Gastroesophageal sphincter (tissue), 4 donors: ENCODE measurements around the gene EML4. TPM values are rescaled to one million over a fixed set of nuclear protein-coding genes. Genes with fewer than 3 reads are reported as not detected.
A peak's percentile ranks its signal among the peaks of the same experiment; 100 is the strongest.
"Not testable (repeated sequence)": the region's sequence is repeated elsewhere in the genome, so short reads cannot be mapped to it uniquely, and the experiment has no call there.

Experiments
- ATAC-seq: fragments of 150-250 bp; one replicate; pipeline ENCODE4 v1.9.1; 2016; ENCODE audit warnings: mild to moderate bottlenecking, moderate library complexity
- H3K27ac ChIP-seq, 4 donors: fragments of 200-600 bp; sonication (generic) in 3 of 4; 1 replicate in 3 of 4; 2 replicates in 1 of 4; pipeline ENCODE4 v1.5.1; 2016 to 2019
- H3K27me3 ChIP-seq: fragments of 200-600 bp; sonication (generic); one replicate; pipeline ENCODE4 v1.5.1; 2019
- H3K36me3 ChIP-seq, 2 donors: fragments of 200-600 bp; sonication (generic); one replicate each; pipeline ENCODE4 v1.5.1; 2019; ENCODE audit warnings: control low read depth in 1 of 2
- H3K4me1 ChIP-seq, 3 donors: fragments of 200-600 bp; sonication (generic); 1 replicate in 2 of 3; 2 replicates in 1 of 3; pipeline ENCODE4 v1.5.1; 2016 to 2019; ENCODE audit warnings: control low read depth in 2 of 3
- H3K4me3 ChIP-seq, 2 donors: fragments of 200-600 bp; sonication (generic); one replicate each; pipeline ENCODE4 v1.5.1; 2019; ENCODE audit warnings: mild to moderate bottlenecking in 1 of 2, moderate library complexity in 1 of 2
- H3K9me3 ChIP-seq, 3 donors: fragments of 200-600 bp; sonication (generic); one replicate each; pipeline ENCODE4 v1.5.1; 2017 to 2019; ENCODE audit warnings: control low read depth in 2 of 3
- CTCF ChIP-seq, 4 experiments: fragments of 200-600 bp in 2 of 4; fragments of 450-650 bp in 2 of 4; sonication (generic) in 1 of 4; IDR thresholded peaks; one replicate each; pipeline ENCODE4 v1.5.1; 2017 to 2019; ENCODE audit warnings: antibody characterized with exemption in 4 of 4, mild to moderate bottlenecking in 2 of 4, moderate library complexity in 2 of 4
- EP300 ChIP-seq: sonication (generic); formaldehyde crosslinking; IDR thresholded peaks from one replicate; pipeline ENCODE4 v1.6.1; 2017; ENCODE audit warnings: antibody characterized with exemption, mild to moderate bottlenecking
- POLR2A ChIP-seq, 2 donors: fragments of 450-650 bp; IDR thresholded peaks; one replicate each; pipeline ENCODE4 v1.6.1; 2017; ENCODE audit warnings: antibody characterized with exemption in 2 of 2, mild to moderate bottlenecking in 2 of 2, moderate library complexity in 1 of 2
- POLR2AphosphoS5 ChIP-seq: sonication (generic); formaldehyde crosslinking; IDR thresholded peaks from one replicate; pipeline ENCODE4 v1.6.1; 2017; ENCODE audit warnings: antibody characterized with exemption
- WGBS, 2 donors: methylation state at CpG; one replicate each; pipeline ENCODE4 v1.1.5; 2018; ENCODE audit warnings: low coverage in 1 of 2; 5-methylcytosine and 5-hydroxymethylcytosine counted together
- total RNA-seq, 4 donors: library from RNA; depleted of rRNA; stranded (reverse); fragments of >200 nt; gene quantifications; one replicate each; pipeline ENCODE4 v1.1.0, GENCODE V29; 2016

Gene EML4
- total RNA-seq, 4 donors from 2014 or later: 18.5 to 31.4 (median 23.7) TPM

DNA sequence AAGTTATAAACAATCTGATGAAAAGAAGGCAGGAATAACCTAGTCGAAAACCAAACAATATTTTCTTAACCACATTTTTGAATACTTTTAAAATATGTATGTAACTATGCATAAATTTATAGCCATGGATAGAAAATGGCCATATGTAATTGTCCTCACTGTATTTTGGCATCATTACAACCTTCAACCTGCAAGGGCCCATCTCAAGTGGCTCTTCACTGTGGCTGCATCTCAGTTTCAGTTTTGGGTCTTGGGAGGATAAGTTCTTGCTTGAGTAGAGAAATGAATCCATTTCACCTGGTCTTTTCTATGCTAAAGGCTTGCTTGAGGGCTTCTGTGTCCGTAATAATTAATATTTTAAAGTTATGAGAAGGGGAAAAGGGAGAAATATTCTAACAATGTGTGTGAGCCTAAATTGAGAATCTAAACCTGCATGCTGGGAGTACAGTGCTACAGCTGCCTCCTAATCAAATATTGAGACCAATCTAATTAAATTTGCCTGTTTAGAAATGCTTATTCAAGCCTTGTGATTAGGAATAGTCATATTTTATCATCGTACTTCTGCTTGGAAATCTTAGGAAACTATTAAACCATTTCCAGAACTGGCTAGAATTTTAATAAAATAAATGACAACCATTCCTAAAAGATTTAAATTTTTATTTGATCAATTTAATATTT lies 92.5 kb downstream of the EML4 start:
- no peak for ATAC-seq
- TF ChIP-seq POLR2A (IDR thresholded peaks at IDR 0.05): no peak
- no peak for TF ChIP-seq POLR2AphosphoS5
- no peak for TF ChIP-seq EP300
- no peak for TF ChIP-seq CTCF (IDR thresholded peaks at IDR 0.05)
- H3K27me3 ChIP-seq: no peaks in the 10 kb centered on the region
- peaks cover 0 to 21% of the 10 kb centered on the region in 2 donors for H3K36me3 ChIP-seq
- H3K27ac ChIP-seq: no peak overlapping the region
- H3K9me3 ChIP-seq: no peaks in the 10 kb centered on the region
- 92 to 93% methylated on average over 3 of the region's 3 CpGs for WGBS, 2 donors
- H3K4me3 ChIP-seq: no peak overlapping the region
- no peaks in the 10 kb centered on the region for H3K4me1 ChIP-seq

GRCh38 chr2:42266236-42266635 lies 97.1 kb downstream of the EML4 start:
- no peak for ATAC-seq
- peaks cover 0 to 8% of the 10 kb centered on the region in 2 donors for H3K36me3 ChIP-seq
- H3K9me3 ChIP-seq: no peaks in the 10 kb centered on the region
- 97 to 100% methylated on average over 4 of the region's 4 CpGs for WGBS, 2 donors
- no peak for TF ChIP-seq POLR2A (IDR thresholded peaks at IDR 0.05)
- no peak for TF ChIP-seq EP300
- H3K4me3 ChIP-seq: no peak overlapping the region
- H3K27ac ChIP-seq: no peak overlapping the region
- no peaks in the 10 kb centered on the region for H3K27me3 ChIP-seq
- peaks cover 3 to 10% (median 3%) of the 10 kb centered on the region in 3 donors for H3K4me1 ChIP-seq

DNA sequence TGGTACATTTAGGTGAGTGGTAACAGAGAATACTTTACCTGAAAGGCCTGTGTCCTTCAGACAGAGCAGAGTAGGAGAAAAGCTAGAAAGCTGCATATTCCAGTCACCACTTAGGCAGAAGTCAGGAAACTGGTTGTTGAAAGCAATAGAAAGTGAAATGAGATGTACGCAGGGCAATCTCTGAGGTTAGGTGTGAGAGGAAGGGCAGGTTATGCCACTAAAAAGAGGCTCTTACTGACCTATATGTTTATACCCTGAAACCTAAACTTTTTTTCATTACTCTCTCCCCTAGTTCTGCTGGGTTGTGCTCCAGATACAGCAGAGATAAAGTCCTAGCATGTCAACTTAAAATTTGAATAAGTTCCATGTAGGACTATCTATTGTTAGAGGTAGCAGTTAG lies 98.4 kb downstream of the EML4 start:
- TF ChIP-seq POLR2A (IDR thresholded peaks at IDR 0.05): no peak
- no peak for TF ChIP-seq POLR2AphosphoS5
- TF ChIP-seq EP300: no peak
- no peak overlapping the region for H3K27ac ChIP-seq
- no peak overlapping the region for H3K4me3 ChIP-seq
- WGBS, 2 donors: 100% methylated on average over 1 of the region's 1 CpG
- H3K9me3 ChIP-seq: no peaks in the 10 kb centered on the region
- peaks cover 0 to 4% of the 10 kb centered on the region in 2 donors for H3K36me3 ChIP-seq
- H3K4me1 ChIP-seq: peaks cover 3 to 21% (median 3%) of the 10 kb centered on the region in 3 donors
- no peak for ATAC-seq
- H3K27me3 ChIP-seq: no peaks in the 10 kb centered on the region

DNA sequence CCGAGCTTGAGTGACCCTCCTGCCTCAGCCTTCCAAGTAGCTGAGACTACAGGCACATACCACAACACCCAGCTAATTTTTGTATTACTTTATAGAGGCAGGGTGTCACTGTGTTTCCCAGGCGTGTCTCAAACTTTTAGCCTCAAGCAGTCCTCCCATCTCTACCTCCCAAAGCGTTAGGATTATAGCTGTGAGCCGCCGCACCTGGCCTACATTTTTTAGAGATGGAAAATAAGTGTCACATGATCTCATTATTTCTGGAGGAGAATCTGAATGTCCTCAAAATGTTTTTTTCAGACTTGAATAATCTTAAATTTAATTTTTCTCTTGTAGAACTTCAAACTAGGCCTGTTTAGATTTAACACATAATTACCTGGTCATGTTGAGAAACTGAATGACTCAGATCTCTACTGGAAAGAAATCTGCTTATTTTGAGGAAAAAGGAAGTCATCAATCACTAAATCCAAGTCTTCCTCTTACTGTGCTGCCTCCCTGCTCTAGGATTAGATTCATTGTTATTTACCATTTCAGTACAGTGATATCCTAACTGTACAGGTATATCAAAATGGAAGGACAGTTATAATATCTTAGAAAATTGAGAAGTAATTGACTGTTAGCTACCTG lies 99.5 kb downstream of the EML4 start:
- no peak overlapping the region for H3K27ac ChIP-seq
- H3K4me1 ChIP-seq: peaks cover 3 to 29% (median 3%) of the 10 kb centered on the region in 3 donors
- TF ChIP-seq POLR2A (IDR thresholded peaks at IDR 0.05) (no peak), EP300 (no peak), CTCF (IDR thresholded peaks at IDR 0.05) (no peak)
- H3K36me3 ChIP-seq: peaks cover 0 to 4% of the 10 kb centered on the region in 2 donors
- no peaks in the 10 kb centered on the region for H3K9me3 ChIP-seq
- WGBS, 2 donors: 86 to 96% methylated on average over 5 of the region's 5 CpGs
- H3K4me3 ChIP-seq: no peak overlapping the region
- no peak for ATAC-seq
- H3K27me3 ChIP-seq: no peaks in the 10 kb centered on the region

DNA sequence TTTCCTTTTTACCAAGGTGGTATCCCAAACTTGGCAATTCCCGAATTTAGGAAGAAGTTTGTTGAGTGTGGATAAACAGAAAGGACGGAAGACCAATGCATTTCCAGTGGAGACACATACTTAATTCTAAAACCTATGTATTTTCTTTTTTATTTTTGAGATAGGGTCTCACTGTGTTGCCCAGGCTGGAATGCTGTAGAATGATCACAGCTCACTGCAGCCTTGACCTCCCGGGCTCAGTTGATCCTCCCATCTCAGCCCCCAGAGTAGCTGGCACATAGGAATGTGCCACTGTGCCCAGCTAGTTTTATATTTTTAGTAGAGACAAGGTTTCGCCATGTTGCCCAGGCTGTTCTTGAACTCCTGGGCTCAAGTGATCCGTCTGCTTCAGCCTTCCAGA lies 101.6 kb downstream of the EML4 start:
- TF ChIP-seq POLR2A (IDR thresholded peaks at IDR 0.05) (no peak), CTCF (IDR thresholded peaks at IDR 0.05) (no peak), POLR2AphosphoS5 (no peak), EP300 (no peak)
- H3K4me1 ChIP-seq: peaks cover 3 to 30% (median 3%) of the 10 kb centered on the region in 3 donors
- 83 to 90% methylated on average over 2 to 4 of the region's 5 CpGs for WGBS, 2 donors
- no peaks in the 10 kb centered on the region for H3K9me3 ChIP-seq
- peak overlapping the region; percentile 18 to 72 (median 57) for H3K27ac ChIP-seq
- H3K27me3 ChIP-seq: no peaks in the 10 kb centered on the region
- ATAC-seq: no peak
- H3K36me3 ChIP-seq: no peaks in the 10 kb centered on the region
- H3K4me3 ChIP-seq: no peak overlapping the region

DNA sequence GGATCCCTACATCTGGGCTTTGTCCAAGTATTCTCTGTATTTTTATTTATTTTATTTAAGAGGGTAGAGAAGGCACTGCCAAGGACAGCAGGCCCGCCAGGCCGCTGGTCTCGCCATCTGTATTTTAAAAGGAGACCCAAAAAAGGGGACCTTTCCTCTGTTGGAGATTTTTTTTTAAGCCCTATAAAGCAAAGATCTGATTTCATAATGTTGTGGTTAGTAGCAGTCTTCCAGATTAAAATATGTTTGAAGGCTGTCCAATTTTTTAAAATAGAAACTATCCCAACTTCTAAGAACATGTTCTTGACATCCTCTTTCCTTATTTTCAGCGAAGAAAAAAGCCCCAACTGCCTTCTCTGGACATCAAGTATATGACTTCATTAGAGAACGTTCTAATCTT lies 102.1 kb downstream of the EML4 start:
- H3K9me3 ChIP-seq, H3K27me3 ChIP-seq, H3K36me3 ChIP-seq, H3K4me3 ChIP-seq, ATAC-seq: not testable (repeated sequence)
- peaks cover 3 to 30% (median 3%) of the 10 kb centered on the region in 3 donors for H3K4me1 ChIP-seq
- peak overlapping the region; percentile 18 to 72 (median 57) for H3K27ac ChIP-seq
- WGBS, 2 donors: 28 to 35% methylated on average over 5 of the region's 5 CpGs
